HepG2 (cell line): Measurements from ENCODE around the gene ARHGAP32. TPM values are rescaled to one million over a fixed set of nuclear protein-coding genes. Genes with fewer than 3 reads are reported as not detected.

Experiments
- ATAC-seq: fragments of 200-7000 bp; cut with Tn5 transposase; 3 replicates; pipeline ENCODE4 v1.9.1; 2020; ENCODE audit warnings: mild to moderate bottlenecking, moderate library complexity
- BruUV-seq: library from RNA; stranded (reverse); fragments of 400-500 nt; replicated peaks from 2 replicates; lab custom pipeline; 2021; lab: Mats Ljungman, UMichigan
- CTCF ChIA-PET: fragments of 300-600 bp; formaldehyde crosslinking; extraction: SDS; loops from one replicate; lab custom pipeline; 2021; ENCODE audit warnings: low total read pairs, inconsistent platforms, low intra/inter-chr PET ratio; lab: Yijun Ruan, JAX
- POLR2A ChIA-PET: fragments of 350-600 bp; sonication (Branson Sonifier 250); formaldehyde crosslinking; loops from one replicate; lab custom pipeline; 2020; ENCODE audit warnings: antibody characterized with exemption, inconsistent platforms; lab: Yijun Ruan, JAX
- DNase-seq: peaks from one replicate; pipeline ENCODE4 v3.0.0-alpha.2; 2015; ENCODE audit warnings: low spot score
- FAIRE-seq: peaks from 3 replicates; lab custom pipeline; 2011; peaks lifted over from hg19 to GRCh38; lab: Jason Lieb, UNC
- H2AFZ ChIP-seq: one replicate; pipeline ENCODE4 v1.6.1; 2011; ENCODE audit warnings: low read length, inconsistent platforms
- H3K27ac ChIP-seq: fragments of 300-600 bp; 3 replicates; pipeline ENCODE4 v1.8.0; 2011; ENCODE audit warnings: mixed run types, mild to moderate bottlenecking, mixed read lengths, low read length, inconsistent platforms; ENCODE audit not compliant: insufficient read depth; ENCODE audit errors: extremely low read length
- H3K27me3 ChIP-seq, 2 experiments: fragments of 200-600 bp in 1 of 2; 2 replicates in 1 of 2; 3 replicates in 1 of 2; pipeline versions ENCODE4 v1.6.0 to v1.8.0; 2011; ENCODE audit warnings: low read length in 2 of 2, mild to moderate bottlenecking in 2 of 2, moderate library complexity in 2 of 2, inconsistent platforms in 1 of 2; ENCODE audit not compliant: insufficient read depth in 2 of 2, control insufficient read depth in 1 of 2
- H3K36me3 ChIP-seq, 2 experiments: fragments of 200-600 bp in 1 of 2; replicated peaks in 1 of 2; 2 replicates in 1 of 2; 3 replicates in 1 of 2; pipeline versions ENCODE4 v1.5.1 to v1.8.0; 2011; ENCODE audit warnings: low read length in 2 of 2, inconsistent platforms in 1 of 2; ENCODE audit not compliant: insufficient read depth in 2 of 2, control insufficient read depth in 1 of 2
- H3K4me1 ChIP-seq: 2 replicates; pipeline ENCODE4 v1.5.1; 2012; ENCODE audit warnings: low read length, inconsistent platforms; ENCODE audit not compliant: insufficient read depth
- H3K4me2 ChIP-seq: 2 replicates; pipeline ENCODE4 v1.6.0; 2011; ENCODE audit warnings: low read depth, low read length, inconsistent platforms
- H3K4me3 ChIP-seq, 3 experiments: fragments of 200-600 bp in 1 of 3; sonication (generic), shearing (Covaris generic) in 1 of 3; replicated peaks in 1 of 3; 2 replicates each; pipeline ENCODE4 v1.5.1; 2011 to 2016; ENCODE audit warnings: low read length in 3 of 3, inconsistent platforms in 2 of 3, low read depth in 2 of 3, mild to moderate bottlenecking in 2 of 3, control low read depth in 1 of 3, mixed read lengths in 1 of 3; ENCODE audit not compliant: insufficient read depth in 1 of 3
- H3K79me2 ChIP-seq: one replicate; pipeline ENCODE4 v1.6.1; 2011; ENCODE audit warnings: low read length, inconsistent platforms; ENCODE audit not compliant: insufficient read depth
- H3K9ac ChIP-seq: 2 replicates; pipeline ENCODE4 v1.6.0; 2011; ENCODE audit warnings: mild to moderate bottlenecking, low read depth, low read length, inconsistent platforms; ENCODE audit not compliant: insufficient read depth
- H3K9me3 ChIP-seq: 2 replicates; pipeline ENCODE4 v1.5.1; 2012; ENCODE audit warnings: mild to moderate bottlenecking, low read length
- H4K20me1 ChIP-seq: 2 replicates; pipeline ENCODE4 v1.6.0; 2011; ENCODE audit warnings: inconsistent platforms, mild to moderate bottlenecking, low read length, moderate library complexity; ENCODE audit not compliant: insufficient read depth
- HNF4G ChIP-seq, 2 experiments: sonication (generic) in 1 of 2; formaldehyde crosslinking in 1 of 2; IDR thresholded peaks; 2 replicates each; pipeline versions ENCODE4 v1.4.0 to v1.6.1; 2011 to 2020; ENCODE audit warnings: borderline replicate concordance in 2 of 2, low read depth in 2 of 2, mild to moderate bottlenecking in 2 of 2, low read length in 1 of 2, missing genetic modification reagents in 1 of 2, moderate library complexity in 1 of 2
- MAFF ChIP-seq: IDR thresholded peaks from 2 replicates; pipeline ENCODE4 v1.6.1; 2011; ENCODE audit warnings: low read depth, low read length, improper control_type of control experiment
- SATB2 ChIP-seq: sonication (generic); formaldehyde crosslinking; IDR thresholded peaks from 2 replicates; pipeline ENCODE4 v1.5.0; 2020; ENCODE audit warnings: missing genetic modification reagents
- SIN3B ChIP-seq: fragments of 150-350 bp; IDR thresholded peaks from 2 replicates; pipeline ENCODE4 v1.6.1; 2014; ENCODE audit warnings: low read length
- SMAD1 ChIP-seq: sonication (generic); formaldehyde crosslinking; IDR thresholded peaks from 2 replicates; pipeline ENCODE4 v1.4.0; 2020; ENCODE audit warnings: missing genetic modification reagents, low read depth, mild to moderate bottlenecking, borderline replicate concordance
- ZNF629 ChIP-seq: sonication (generic); formaldehyde crosslinking; conservative IDR thresholded peaks from 2 replicates; pipeline ENCODE4 v1.5.0; 2020; ENCODE audit warnings: missing genetic modification reagents
- ZNF792 ChIP-seq: IDR thresholded peaks from 2 replicates; pipeline ENCODE4 v1.6.1; 2016
- WGBS: methylation state at CpG from one replicate; pipeline ENCODE4 v1.1.6; 2017; ENCODE audit warnings: low lambda C conversion rate; 5-methylcytosine and 5-hydroxymethylcytosine counted together
- in situ Hi-C: cut with HindIII; loops from 2 replicates; pipeline ENCODE4 v1.10.0; 2017; ENCODE audit warnings: low pct_unique_long_range_greater_than_20kb; ENCODE audit not compliant: extremely low pct_ligation_motif_present
- intact Hi-C: fragments of 100-400 bp; cut with micrococcal nuclease; formaldehyde crosslinking; loops from one replicate; pipeline ENCODE4 v1.10.0; 2022; ENCODE audit not compliant: unreplicated experiment
- polyA plus RNA-seq, 8 experiments: library from polyadenylated mRNA; depleted of rRNA in 3 of 8; stranded (reverse) in 7 of 8; unstranded in 1 of 8; fragments of >200 nt; fragmentation: Illumina TruSeq in 4 of 8; extraction: Trizol in 4 of 8; gene quantifications; 2 replicates each; pipeline versions ENCODE4 v1.2.1 to v1.2.3, GENCODE V29; 2011 to 2016; ENCODE audit warnings: low read depth in 4 of 8, missing spikeins in 1 of 8, mixed read lengths in 1 of 8; ENCODE audit not compliant: insufficient read depth in 1 of 8
- total RNA-seq, 5 experiments: library from RNA; depleted of rRNA; stranded (reverse); fragments of >200 nt; fragmentation: Illumina TruSeq; extraction: Trizol; gene quantifications; 2 replicates each; pipeline ENCODE4 v1.2.3, GENCODE V29; 2016; ENCODE audit warnings: low read depth in 1 of 5
- TF ChIP-seq, protein P1 (sequence below): sonication (generic); formaldehyde crosslinking; IDR thresholded peaks from 2 replicates; pipeline ENCODE4 v1.4.0; 2020; ENCODE audit warnings: mild to moderate bottlenecking, missing genetic modification reagents
- TF ChIP-seq, protein P2 (sequence below): fragments of 450-650 bp; IDR thresholded peaks from 2 replicates; pipeline ENCODE4 v1.6.1; 2016

ARHGAP32 gene
- total and polyA plus RNA-seq, 2 of the 13 experiments (the other 11 are each of a cell fraction or from before 2014, with no cell fraction given), result 6.3 to 8.2 TPM

DNA sequence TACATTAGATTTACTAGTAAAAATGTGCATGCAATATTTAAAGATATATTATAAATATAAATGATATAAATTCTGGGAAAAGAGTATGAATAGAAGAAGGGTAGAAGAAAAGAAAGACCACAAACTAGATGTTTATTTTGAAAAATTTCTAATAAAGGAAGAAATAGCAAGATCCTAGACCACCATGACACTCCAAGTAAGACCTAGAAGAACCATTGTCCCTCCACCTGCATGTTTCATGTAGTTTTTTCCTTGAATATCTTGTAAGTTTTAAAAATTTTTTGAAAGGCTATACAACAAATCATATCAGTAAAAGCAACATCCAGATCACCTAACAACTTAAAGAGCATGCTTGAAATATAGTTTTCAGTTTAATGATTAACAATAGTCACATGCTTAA lies 46.8 kb downstream of the ARHGAP32 start (continued):
- no peak for TF ChIP-seq SATB2 (CRISPR knock-in tag)
- no peak for TF ChIP-seq ZNF629 (CRISPR knock-in tag)
- no peak for TF ChIP-seq MAFF
- TF ChIP-seq, protein P1, sequence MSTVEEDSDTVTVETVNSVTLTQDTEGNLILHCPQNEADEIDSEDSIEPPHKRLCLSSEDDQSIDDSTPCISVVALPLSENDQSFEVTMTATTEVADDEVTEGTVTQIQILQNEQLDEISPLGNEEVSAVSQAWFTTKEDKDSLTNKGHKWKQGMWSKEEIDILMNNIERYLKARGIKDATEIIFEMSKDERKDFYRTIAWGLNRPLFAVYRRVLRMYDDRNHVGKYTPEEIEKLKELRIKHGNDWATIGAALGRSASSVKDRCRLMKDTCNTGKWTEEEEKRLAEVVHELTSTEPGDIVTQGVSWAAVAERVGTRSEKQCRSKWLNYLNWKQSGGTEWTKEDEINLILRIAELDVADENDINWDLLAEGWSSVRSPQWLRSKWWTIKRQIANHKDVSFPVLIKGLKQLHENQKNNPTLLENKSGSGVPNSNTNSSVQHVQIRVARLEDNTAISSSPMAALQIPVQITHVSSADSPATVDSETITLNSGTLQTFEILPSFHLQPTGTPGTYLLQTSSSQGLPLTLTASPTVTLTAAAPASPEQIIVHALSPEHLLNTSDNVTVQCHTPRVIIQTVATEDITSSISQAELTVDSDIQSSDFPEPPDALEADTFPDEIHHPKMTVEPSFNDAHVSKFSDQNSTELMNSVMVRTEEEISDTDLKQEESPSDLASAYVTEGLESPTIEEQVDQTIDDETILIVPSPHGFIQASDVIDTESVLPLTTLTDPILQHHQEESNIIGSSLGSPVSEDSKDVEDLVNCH (CRISPR knock-in tag), result no peak
- TF ChIP-seq ZNF792, result no peak
- TF ChIP-seq SMAD1 (CRISPR knock-in tag), result no peak
- no peak for TF ChIP-seq HNF4G (IDR thresholded peaks at IDR 0.05; ENCODE audit: borderline replicate concordance, low read depth, low read length)
- TF ChIP-seq HNF4G (CRISPR knock-in tag; IDR thresholded peaks at IDR 0.05; ENCODE audit: borderline replicate concordance, low read depth), result no peak
- TF ChIP-seq, all 625 proteins: peak for 0

DNA sequence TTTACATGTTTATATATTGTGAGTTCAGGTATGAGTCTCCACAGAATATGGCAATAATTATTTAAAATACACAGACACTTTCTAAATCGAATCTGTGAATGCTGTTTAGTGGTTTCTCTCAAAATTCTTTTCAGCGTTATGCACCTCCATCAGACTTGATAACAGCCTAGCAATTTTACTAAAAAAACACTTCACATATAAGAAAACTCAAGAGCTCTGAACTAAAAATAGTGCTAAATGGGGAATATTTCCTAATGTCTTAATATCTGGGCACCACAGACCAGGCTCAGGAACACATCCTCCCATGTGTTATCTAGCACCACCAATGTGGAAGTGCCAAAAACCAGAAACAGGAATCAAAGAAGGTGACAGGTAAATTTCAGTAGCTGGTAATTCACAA lies 47.9 kb downstream of the ARHGAP32 start:
- H3K27me3 ChIP-seq, result no peaks in the 10 kb centered on the region
- intact Hi-C loops (loop anchor here (5.0 kb wide), 1 partner anchor 133 kb away; no protein-coding TSS in a partner anchor), in situ Hi-C loops (no loop called here)
- H3K9me3 ChIP-seq, result no peaks in the 10 kb centered on the region
- H3K4me2 ChIP-seq, result no peak overlapping the region
- ATAC-seq, result no peak
- no peak overlapping the region for H2AFZ ChIP-seq
- POLR2A ChIA-PET, result no interaction called here
- WGBS, result 98% methylated on average over 2 of the region's 2 CpGs
- FAIRE-seq, result no peak
- H3K4me3 ChIP-seq, result no peak overlapping the region
- BruUV-seq, result no TSS peak
- peaks cover 5% of the 10 kb centered on the region for H3K79me2 ChIP-seq
- peaks cover 37% of the 10 kb centered on the region for H3K4me1 ChIP-seq
- TF ChIP-seq SIN3B, result no peak
- TF ChIP-seq, protein P2, sequence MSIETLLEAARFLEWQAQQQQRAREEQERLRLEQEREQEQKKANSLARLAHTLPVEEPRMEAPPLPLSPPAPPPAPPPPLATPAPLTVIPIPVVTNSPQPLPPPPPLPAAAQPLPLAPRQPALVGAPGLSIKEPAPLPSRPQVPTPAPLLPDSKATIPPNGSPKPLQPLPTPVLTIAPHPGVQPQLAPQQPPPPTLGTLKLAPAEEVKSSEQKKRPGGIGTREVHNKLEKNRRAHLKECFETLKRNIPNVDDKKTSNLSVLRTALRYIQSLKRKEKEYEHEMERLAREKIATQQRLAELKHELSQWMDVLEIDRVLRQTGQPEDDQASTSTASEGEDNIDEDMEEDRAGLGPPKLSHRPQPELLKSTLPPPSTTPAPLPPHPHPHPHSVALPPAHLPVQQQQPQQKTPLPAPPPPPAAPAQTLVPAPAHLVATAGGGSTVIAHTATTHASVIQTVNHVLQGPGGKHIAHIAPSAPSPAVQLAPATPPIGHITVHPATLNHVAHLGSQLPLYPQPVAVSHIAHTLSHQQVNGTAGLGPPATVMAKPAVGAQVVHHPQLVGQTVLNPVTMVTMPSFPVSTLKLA, result 0 out of 2 replicates have a peak, but pooled peaks have one; percentile 13
- no peak overlapping the region for H3K9ac ChIP-seq
- DNase-seq, result no peak
- CTCF ChIA-PET, result no interaction called here
- H3K36me3 ChIP-seq, result no peaks in the 10 kb centered on the region
- H4K20me1 ChIP-seq, result no peaks in the 10 kb centered on the region
- H3K27ac ChIP-seq, result peak overlapping the region; percentile 78
